DMS 273 (cell line): ENCODE results near the gene DCC.

Source experiments
- DNase-seq: peaks from one replicate; lab custom pipeline; 2025; ENCODE audit not compliant: unreplicated experiment; lab: John Stamatoyannopoulos, UW

The DCC gene

DNA sequence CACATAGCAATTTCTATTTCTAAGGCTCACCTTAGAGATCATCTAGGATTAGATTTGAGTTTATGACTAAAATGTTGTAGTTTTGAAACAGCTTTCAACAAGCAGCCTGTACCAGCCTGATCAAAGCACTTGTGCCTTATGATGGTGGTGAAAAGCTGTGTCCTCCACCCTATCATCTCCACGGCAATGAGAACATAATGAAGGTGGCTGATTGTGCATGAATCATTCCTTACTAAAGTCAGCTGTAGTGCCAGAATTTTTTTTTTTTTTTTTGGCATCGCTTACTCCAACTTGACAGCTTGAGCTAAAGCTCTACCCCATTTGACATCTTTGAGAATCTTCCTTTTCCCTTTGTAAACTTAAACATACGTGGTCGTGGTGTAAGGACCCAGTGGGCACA is 86.0 kb downstream of the DCC start:
- DNase-seq: peak; percentile 6

DNA sequence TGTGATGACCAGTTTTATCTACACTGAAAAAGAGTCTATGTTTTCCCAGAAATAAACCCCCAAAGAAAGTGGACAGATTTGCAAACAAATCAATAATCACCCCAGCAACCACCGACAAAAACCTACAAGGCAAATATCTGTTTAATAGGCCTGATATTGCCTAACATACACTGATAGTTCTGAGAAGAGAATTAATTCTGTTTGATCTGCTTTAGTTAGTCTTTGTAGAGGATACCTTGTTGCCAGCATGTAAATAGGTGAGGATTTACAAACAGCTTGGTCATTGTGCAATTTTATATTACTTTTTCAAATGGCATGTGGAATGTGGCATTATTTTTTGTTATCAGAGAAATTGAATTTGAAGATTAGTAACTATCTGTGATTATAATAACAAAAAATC is 86.5 kb downstream of the DCC start:
- no peak for DNase-seq

DNA sequence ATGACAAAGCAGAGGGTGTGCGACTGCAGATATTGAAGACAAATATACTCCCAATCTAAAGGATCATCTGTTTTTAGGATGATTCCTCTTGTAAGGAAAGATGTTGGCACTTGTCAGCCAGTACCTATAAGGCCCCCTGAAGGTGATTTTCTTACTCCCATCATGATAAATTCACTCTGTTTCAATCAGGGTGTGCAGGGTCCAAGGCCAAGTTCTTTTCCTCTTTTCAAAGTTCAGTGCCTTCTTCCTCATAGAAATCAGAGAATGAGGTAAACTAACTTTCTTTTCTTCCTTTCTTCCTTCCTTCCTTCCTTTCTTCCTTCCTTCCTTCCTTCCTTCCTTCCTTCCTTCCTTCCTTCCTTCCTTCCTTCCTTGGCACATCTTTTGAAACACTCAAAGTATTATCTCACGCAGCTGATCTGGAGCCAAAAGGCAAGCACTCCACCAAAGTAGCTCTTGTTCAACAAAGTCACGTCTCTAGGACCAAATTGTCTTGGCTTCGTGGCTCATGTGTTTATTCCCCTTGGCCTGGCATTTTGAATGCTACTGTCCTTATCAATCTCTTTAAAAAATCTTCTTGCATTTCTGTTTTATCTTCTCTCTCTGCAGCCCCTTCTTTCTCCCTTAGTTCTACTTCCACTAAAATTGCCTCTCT is 87.7 kb downstream of the DCC start:
- no peak for DNase-seq

DNA sequence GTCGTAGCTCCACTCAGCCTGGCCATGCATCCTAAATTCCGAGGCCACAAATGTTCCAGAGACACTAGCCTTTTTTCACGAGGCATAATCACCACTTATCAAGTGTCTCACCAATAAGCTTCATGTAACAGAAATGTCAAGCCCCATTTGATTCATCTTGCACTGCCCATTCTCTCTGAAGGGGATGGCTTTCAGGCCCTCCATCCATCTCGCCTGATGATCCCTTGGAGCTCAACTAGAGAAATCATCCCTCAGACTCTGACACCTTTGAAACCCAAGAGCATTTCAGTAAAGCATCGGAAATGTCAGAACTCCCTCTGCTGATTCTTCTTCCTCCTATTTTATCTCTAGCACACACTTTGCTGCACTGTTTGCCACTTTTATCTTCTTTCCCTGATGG is 91.7 kb downstream of the DCC start:
- no peak for DNase-seq

DNA sequence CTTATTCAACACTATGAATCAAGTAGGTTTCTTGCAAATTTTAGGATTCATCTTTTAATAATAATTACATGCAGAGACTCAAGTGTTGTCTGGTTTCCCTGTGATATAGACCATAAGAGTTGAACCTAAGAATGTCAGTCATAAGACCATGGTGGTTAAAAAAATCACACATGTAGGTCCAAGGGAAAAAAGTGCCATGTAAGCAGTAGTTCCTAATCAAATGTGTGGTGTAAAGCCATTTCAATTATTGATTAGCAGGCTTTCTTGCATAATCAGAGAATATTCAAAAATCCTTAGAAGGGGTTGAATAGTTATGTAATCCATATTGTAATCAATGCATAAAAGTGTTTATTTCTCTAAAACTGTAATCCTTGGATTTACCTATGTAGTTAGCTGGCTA is 93.8 kb downstream of the DCC start:
- DNase-seq: no peak

DNA sequence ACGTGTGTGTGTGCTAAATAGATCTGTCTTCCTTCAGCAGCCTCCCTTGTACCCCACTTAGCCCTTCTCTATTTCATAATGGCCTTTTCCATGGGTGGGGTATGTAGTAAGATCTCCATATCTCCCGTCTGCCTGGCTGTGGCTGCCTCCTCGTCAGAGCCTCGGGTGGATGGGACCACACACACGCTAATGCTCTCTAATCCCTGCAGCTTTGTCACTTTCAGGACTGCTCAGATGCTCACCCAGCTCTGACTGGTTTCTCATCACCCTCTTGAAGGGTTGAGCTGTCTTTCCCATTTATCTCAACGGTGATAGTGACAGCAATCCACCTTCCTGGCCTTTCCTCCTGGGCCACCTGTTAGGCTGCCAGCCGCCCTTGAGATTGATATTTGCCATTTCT is 95.3 kb downstream of the DCC start:
- DNase-seq: no peak

DNA sequence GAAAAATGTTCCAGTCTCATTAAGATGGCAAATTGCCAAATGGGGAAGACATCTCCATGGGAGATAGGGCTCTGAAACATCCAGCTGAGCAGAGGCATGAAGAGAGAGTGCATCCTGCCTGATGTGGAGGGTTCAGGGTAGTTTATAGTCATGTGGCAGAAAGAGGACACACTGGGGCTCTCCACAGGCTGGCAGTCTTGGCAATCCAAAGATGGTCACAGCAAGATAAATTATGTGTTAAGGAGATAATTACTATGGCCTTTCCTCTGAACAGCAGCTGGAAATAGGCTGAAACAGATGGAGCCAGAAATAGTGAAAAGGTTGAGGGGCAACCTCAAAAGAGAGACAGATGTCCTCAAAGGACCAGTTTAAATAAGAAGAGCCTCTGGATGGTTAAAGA is 97.2 kb downstream of the DCC start:
- DNase-seq: peak; percentile 75

DNA sequence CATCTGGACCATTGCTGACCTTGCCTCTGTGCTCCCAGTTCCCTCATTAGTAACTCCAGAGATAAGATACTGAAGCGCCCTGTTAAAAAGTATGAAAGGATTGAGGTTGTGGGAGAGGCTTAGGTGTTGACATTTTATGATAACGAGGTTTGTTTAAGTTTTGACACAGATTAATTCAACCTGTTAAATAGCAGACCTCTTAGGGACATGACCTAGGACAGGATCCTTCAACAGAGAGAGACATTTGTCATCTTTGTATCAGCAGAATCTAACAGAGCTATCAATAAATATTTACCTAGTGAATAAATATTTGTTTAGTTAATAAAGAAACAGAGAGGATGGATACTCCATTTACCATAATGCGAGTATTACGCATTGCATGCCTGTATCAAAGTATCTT is 99.5 kb downstream of the DCC start:
- DNase-seq: no peak

DNA sequence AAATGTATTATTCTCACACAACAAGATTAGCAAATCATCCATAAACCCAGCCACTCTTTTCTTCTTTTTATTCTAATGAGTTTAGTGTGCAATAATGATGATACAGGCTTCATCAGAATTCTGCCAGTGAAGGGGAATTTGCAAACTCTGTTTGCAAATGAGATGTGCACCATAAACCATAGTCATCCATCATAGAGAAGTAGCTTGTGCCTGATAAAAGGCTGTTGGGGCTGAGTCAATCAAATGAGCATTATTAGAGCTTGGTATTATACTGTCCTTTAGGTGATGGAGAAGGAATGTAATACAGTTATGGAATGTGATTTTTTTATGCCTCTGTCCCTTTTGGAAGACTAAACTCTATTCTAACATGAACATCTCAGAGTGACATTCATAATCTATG is 101.8 kb downstream of the DCC start:
- DNase-seq: no peak

DNA sequence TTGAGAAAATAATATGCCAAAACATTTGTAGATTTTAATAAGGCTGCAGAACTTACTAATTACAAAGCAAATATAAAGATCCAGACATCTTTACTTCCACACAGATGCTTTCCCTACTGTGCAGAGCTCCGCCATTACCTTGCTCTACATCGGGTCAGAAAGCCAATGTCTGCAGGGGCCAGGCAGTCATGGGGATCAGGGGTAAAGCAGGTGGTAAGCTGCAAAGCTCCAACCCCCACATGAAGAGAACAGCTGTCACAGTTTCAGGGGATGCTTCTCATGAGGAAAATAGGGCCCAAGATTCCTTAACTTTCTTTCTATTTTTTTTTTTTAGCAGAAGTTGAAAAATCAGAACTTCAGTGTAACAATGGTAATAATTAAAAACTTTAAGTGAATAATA is 102.7 kb downstream of the DCC start:
- DNase-seq: no peak

DNA sequence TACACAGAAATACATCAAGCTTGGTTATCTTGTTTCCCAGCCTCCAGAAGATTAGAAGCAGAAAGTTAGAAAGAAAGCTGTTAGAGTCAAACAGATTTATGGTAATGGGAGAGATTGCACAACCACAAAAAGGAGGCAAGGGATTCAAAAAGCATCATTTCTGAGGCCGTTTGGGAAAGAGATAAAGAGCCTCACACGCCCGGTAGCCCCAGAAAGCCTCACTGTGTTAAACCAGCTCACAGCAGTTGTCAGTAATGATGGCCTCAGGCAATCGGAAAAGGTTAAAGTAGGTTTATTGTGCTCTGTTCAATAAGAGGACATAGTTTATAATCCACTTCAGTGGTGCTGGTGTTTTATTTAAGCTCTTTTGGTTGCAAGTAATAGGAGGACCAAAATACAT is 111.3 kb downstream of the DCC start:
- DNase-seq: no peak

DNA sequence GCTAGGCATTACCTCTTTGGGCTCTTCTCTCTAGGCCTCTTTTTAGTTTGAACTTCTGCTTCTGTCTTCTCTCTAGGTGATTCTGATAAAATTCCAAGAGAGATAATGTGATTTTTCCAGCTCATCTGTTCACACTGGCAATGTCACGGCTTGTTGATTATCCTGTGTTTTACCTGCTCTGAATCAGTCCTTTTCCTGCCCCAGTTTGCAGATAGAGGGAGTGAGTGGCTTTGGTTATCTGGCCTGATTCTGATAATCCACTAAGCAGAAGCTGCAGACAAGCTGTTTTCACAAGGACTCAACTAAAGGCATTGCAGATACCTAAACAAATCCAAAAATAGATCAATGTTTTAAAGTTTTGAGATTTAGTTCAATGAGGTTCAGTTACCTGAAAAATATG is 111.9 kb downstream of the DCC start:
- DNase-seq: no peak

DNA sequence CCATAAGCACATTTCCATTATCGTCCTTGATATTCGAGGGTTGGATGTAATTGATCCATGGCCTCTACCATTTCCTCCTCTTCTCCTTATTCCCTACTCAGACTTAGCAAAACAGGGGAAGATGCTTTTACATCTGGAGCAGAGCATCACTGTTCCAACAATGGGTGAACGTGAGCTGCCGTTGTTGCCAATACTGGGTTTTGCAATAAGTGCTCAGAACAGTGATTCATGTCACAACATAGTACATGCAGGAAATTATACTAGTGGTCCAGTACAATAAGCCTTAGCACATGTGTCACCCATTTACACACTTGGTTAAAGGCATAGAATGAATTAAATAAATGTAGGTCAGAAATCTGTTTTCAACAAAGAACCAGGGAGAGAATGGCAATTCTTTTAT is 112.4 kb downstream of the DCC start:
- no peak for DNase-seq

DNA sequence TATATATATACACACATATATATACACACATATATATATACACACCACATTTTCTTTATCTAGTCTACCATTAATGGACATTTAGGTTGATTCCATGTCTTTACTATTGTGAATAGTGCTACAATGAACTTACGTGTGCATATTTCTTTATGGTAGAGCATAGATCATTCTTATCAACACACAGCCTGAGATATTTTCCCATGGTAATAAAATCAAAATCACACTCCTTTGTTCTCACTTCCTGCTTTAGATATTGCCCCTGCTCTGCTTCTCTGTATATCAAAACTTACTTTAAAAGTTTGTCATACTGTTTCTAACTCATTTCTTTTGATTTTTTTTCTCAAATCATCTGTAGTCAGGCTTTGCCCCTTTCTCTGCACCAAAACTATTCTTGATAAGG is 119.9 kb downstream of the DCC start:
- DNase-seq: no peak

DNA sequence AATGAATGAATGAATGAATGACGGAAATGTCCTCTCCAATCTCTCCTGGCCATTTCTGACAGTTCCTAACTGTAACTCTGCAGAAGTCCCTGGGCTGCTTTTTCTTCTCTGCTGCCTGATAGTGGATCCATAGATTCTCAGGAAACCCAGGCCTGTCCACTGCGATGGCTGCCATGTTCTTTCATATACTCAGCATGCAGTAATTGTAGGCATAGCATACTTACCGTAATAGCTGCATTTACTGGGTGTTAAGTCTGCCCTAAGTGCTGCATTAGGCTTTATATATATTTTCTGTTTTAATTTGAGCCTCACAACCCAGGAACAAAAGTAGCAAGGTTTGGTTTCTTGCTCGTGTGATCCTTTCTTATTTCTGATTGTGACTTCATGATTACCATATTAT is 122.9 kb downstream of the DCC start:
- no peak for DNase-seq

DNA sequence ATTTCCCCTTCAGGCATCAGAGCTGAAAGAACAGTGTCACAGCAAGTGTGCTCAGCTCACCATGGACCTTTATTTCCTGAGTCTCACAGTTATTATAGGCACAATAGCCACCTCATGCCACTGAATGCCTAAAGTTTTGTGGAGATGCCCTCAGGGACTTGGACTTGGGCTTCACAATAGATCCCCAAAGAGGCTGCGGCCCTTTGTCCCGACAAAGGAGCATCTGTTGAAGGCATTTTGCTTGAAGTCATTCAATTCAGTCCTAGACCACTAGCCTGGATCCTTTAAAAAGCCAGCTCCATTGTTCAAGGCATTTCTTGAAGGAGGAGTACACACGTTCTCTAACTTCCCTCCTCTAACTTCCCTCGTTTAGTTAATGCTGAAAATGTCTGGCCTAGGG is 125.4 kb downstream of the DCC start:
- DNase-seq: no peak

DNA sequence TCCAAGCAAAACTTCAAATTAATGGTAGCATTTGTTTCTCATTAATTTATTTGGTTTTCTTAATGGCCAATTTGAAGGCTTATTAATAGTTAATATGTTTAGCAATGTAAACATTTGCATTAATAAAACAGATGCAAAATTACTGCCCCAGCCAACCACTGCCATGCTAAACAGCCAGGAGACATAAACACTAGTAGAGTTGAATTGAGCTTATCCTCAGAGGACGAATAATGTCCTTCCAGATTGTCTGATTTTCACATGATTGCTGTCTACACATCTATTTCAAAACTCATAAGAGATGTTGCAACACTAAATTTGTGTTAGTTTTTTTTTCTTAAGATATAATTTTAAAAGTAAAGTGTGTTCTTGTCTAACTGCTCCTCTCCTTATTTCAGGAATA is 128.5 kb downstream of the DCC start:
- DNase-seq: no peak

DNA sequence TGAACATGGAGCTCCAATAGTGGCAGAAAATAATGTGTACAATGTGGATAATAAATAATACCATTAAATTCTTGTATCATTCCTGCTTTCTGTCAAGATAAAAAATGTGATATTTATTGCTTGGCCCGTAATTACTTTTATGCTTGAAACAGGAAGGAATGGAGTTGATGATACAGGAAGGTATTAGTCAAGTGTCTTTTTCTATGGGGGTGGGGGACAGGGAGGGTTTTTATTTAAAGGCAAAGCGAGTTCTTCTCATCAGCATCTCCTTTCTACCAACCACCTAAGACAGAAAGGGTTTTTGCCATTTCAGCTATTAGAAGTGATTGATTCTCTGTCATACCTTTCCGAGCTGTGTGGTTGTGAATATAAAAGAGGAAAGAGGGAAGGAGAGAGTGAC is 135.3 kb downstream of the DCC start:
- no peak for DNase-seq

DNA sequence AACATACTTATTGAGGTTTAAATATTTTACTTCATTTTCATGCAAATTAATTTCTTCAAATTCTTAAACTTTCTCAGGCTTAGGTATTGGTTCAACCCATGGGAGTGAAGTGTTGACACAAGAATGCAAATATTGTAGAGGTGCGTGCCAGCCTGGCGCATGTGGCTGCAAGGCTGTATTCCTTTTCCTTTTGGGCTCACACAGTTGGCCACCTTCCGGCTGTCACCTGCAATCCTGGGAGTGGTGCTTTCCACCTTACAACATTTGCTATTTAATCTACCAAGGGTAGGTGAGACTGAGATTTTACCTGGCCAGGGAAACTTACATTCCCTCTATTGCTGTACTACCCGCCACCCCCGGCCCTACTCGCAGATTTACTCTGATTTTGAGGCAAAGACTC is 141.1 kb downstream of the DCC start:
- no peak for DNase-seq

DNA sequence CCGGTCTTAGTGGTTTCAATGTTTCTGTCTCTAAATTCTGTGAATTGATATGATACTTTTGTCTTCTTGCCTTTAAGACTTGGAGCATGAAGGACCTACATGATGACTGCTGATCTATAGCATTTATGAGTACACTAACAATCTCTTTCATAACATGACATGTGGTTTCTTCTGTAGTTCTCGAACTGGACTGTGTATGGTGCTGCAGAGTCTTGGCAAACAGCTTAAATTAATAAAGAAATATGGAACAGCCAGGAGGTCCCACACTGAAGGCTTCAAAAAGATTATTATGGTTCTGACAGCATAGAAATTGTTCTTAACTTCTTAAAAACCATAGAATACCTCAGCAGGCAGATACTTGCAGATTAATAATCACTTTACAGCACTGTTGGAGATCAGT is 145.0 kb downstream of the DCC start:
- no peak for DNase-seq

DNA sequence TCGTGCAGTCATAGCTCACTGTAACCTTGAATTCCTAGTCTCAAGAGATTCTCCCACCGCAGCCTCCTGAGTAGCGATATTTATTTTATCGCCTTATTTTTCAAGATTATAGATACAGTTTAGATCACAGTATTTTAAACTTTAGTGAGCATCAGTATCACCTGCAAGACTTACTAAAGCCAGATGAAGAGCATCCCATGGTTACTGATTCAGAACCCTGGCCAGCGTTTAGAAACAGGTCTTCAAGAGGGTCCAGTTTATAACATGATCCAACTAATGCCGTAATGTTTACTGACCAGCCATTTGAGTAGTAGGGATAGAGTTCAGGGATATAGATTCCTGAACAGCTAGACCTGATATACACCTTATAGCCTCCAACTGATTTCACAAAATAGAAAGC is 146.1 kb downstream of the DCC start:
- no peak for DNase-seq

DNA sequence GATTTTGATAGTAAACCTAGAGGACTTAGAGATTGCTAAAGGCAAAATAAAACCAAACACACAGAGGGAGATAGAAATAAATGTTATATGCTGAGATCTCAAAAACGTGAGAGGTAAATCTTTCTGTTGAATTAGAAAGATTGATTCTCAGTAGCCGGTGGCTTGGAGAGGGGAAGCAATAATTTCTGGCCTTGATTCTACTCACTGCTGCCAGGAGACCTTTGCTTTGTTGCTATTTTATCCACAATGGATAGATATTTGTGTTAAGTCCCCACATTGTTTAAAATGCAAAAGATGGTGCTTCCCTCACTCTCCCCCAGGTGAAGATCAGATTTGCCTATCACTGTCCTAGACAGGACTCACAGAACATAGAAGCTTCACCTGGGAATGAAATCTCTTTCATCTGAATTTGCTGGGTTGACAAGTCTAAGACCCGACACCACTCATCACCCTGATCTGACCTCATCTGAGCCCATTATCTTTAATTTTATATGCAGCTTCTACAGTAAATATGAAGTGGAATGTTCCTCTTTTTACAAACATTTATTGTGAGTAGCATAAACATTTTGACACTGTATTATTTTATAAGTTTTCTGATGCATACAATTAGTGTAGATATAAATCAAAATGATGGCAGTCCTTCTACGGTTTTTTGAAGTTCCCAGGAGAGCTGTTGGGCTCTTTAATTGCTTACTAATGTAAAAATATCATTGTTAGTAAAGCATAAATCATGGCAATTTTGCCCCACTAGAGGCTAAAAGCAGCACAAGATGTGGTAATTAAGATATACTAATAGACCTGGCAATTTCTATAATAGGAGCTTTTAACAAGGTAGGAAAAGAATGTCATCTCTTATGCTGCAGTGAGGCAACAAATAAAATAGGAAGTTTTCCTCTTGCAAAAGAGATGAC is 149.7 kb downstream of the DCC start:
- DNase-seq: no peak

DNA sequence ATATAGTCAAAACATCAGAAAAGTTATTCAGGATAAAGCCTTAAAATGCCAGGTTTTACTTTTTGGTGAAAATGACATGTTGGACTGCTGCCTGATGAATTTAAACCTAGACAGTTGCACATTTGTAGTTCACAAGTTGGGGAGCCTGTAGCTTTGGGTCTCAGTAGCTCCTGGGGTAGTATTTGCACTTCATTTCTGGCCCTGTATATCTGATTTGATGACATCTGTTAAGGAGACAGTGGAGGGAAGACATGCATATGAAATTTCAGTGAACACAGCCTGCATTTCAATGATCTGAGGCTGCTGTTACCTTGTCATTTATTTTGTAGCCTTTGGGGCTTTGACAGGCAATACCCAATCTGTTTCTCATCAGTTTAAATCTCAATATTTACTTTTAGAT is 156.4 kb downstream of the DCC start:
- no peak for DNase-seq
